HFFc6 (cell line): Measurements from ENCODE around the gene FLOT1. TPM values are rescaled to one million over a fixed set of nuclear protein-coding genes. Genes with fewer than 3 reads are reported as not detected.
"Not testable (repeated sequence)": the region's sequence is repeated elsewhere in the genome, so short reads cannot be mapped to it uniquely, and the experiment has no call there.

ENCODE experiments used
- DNase-seq: peaks from one replicate; pipeline ENCODE4 v3.0.0-alpha.2; 2018
- H3K27ac Mint-ChIP-seq: 2 replicates; pipeline ENCODE4 v1.8.0; 2020; ENCODE audit warnings: mild to moderate bottlenecking, mixed read lengths
- H3K27me3 Mint-ChIP-seq: 2 replicates; pipeline ENCODE4 v1.8.0; 2021; ENCODE audit warnings: mild to moderate bottlenecking, moderate library complexity, mixed read lengths; ENCODE audit not compliant: insufficient read depth
- H3K36me3 Mint-ChIP-seq: 2 replicates; pipeline ENCODE4 v1.8.0; 2021; ENCODE audit warnings: low read depth, mixed read lengths
- H3K4me1 Mint-ChIP-seq: 2 replicates; pipeline ENCODE4 v1.8.0; 2020; ENCODE audit warnings: low read depth, mixed read lengths
- H3K4me3 Mint-ChIP-seq: 2 replicates; pipeline ENCODE4 v1.8.0; 2020; ENCODE audit warnings: mild to moderate bottlenecking, moderate library complexity, mixed read lengths
- H3K9me3 Mint-ChIP-seq: 2 replicates; pipeline ENCODE4 v1.8.0; 2020; ENCODE audit warnings: mild to moderate bottlenecking, mixed read lengths
- total RNA-seq, 6 experiments: library from RNA; stranded (reverse); fragmentation: NEBNext Ultra II Directional; extraction: Animal tissue kit (Norgen Biotek cat#: 25700); gene quantifications; 2 replicates in 1 of 6; 3 replicates in 5 of 6; pipeline ENCODE4 v1.2.3, GENCODE V29; 2021
- TF ChIP-seq, protein P1 (sequence below): fragments of 200-600 bp; sonication (generic); IDR thresholded peaks from 2 replicates; pipeline ENCODE4 v1.5.0; 2021; ENCODE audit warnings: antibody characterized with exemption, mild to moderate bottlenecking

FLOT1 gene
- total RNA-seq, 6 experiments from 2014 or later: 218 to 286 (median 236) TPM

DNA sequence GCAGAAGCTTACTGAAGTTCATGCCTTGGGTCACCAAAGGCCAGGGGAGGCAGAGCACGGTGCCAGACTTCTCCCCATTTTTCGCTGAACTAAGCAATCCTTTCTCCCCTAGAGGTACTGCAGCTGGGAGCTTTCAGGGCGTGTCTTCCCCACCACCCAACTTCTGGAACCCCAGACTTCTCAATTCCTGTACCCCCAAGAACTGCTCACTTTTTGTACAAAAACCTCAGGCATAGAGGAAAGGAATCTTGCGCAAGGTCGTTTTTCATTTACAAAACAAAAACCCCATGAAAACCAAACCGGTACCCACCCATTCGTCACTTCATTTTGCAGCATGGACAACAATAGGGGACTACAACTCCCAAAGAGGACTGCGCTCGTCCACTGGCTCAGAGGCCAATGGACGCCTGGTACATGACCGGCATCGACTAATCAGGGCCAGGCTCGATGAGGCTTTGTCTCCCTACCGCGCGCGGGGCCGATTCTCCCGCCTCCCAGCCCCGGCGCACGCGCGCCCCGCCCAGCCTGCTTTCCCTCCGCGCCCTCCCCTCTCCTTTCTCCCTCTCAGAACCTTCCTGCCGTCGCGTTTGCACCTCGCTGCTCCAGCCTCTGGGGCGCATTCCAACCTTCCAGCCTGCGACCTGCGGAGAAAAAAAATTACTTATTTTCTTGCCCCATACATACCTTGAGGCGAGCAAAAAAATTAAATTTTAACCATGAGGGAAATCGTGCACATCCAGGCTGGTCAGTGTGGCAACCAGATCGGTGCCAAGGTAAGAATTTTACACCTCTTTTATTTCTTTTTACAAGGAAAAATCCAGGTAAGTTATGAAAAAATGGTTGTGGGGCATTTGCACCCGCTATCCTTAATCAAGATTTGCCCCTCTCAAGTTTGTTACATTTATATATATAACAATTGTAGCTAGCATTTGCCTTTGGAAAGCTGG lies 22.4 kb downstream of the FLOT1 start, which contains the start of gene TUBB:
Gene TUBB (plus strand): TSS at position 562 of the 947 bp plus-strand sequence. CDS start 155 bp downstream, at position 717.
- TF ChIP-seq, protein P1, sequence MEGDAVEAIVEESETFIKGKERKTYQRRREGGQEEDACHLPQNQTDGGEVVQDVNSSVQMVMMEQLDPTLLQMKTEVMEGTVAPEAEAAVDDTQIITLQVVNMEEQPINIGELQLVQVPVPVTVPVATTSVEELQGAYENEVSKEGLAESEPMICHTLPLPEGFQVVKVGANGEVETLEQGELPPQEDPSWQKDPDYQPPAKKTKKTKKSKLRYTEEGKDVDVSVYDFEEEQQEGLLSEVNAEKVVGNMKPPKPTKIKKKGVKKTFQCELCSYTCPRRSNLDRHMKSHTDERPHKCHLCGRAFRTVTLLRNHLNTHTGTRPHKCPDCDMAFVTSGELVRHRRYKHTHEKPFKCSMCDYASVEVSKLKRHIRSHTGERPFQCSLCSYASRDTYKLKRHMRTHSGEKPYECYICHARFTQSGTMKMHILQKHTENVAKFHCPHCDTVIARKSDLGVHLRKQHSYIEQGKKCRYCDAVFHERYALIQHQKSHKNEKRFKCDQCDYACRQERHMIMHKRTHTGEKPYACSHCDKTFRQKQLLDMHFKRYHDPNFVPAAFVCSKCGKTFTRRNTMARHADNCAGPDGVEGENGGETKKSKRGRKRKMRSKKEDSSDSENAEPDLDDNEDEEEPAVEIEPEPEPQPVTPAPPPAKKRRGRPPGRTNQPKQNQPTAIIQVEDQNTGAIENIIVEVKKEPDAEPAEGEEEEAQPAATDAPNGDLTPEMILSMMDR: no peak
- DNase-seq: peak; percentile 98
- Mint-ChIP-seq H3K4me3 (peak within 1 kb of the TSS; percentile 89), H3K9me3 (no peaks in the 10 kb centered on the region), H3K4me1 (peaks cover 64% of the 10 kb centered on the region), H3K36me3 (peaks cover 70% of the 10 kb centered on the region), H3K27ac (peak within 1 kb of the TSS; percentile 91), H3K27me3 (peaks cover 20% of the 10 kb centered on the region)

DNA sequence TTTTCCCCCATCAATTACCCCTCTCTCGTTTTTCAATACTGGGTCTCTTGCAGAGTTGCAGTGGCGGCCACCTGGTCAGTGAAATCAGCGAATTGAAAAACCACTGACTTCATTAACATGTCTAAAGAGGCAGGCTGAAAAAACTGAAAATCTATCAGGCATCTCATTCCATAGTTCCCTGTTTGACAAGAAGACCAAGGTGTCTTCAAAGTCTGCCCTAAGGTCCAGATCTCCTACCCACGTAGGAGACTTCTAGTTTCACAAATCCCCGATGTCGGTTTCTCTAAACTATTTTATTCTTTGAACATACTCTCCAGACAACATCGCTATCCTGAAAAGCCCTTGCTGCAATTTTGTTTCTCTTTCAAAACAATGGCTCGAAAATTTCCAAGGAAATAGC lies 23.1 kb downstream of the FLOT1 start:
- peak overlapping the region; percentile 89 for H3K4me3 Mint-ChIP-seq
- DNase-seq: no peak
- TF ChIP-seq, protein P1: no peak
- H3K27me3 Mint-ChIP-seq: peaks cover 16% of the 10 kb centered on the region
- H3K4me1 Mint-ChIP-seq: peaks cover 57% of the 10 kb centered on the region
- H3K36me3 Mint-ChIP-seq: peaks cover 68% of the 10 kb centered on the region
- no peaks in the 10 kb centered on the region for H3K9me3 Mint-ChIP-seq
- H3K27ac Mint-ChIP-seq: peak overlapping the region; percentile 91

DNA sequence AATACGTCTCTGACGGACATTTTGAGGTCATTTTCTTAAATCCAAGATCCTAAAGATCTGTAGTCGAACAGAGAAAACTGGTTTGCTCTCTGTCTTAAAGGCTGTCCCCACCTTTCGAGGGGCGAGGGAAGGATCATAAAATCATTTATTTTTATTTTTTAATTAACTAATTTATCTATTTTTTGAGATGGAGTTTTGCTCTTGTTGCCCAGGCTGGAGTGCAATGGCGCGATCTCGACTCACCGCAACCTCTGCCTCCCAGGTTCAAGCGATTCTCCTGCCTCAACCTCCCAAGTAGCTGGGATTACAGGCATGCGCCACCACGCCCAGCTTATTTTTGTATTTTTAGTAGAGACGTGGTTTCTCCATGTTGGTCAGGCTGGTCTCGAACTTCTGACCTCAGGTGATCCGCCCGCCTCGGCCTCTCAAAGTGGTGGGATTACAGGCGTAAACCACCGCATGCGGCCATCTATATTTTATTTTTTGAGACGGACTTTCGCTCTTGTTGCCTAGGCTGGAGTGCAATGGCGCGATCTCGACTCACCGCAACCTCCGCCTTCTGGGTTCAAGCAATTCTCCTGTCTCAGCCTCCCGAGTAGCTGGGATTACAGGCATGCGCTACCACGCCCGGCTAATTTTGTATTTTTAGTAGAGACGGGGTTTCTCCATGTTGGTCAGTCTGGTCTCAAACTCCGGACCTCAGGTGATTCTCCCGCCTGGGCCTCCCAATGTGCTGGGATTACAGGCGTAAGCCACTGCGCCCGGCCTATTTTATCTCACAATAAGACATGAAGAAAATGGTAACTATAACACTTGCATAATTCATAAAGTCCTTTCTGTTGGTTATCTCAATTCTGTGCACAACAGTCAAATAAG lies 24.4 kb downstream of the FLOT1 start:
- Mint-ChIP-seq H3K36me3 (peaks cover 64% of the 10 kb centered on the region), H3K4me1 (peaks cover 44% of the 10 kb centered on the region), H3K27ac (peak overlapping the region; percentile 99), H3K4me3 (peak overlapping the region; percentile 99)
- H3K27me3 Mint-ChIP-seq, H3K9me3 Mint-ChIP-seq, DNase-seq: not testable (repeated sequence)
- TF ChIP-seq, protein P1: peak; percentile 30; the same call in 1 of the 2 replicates

DNA sequence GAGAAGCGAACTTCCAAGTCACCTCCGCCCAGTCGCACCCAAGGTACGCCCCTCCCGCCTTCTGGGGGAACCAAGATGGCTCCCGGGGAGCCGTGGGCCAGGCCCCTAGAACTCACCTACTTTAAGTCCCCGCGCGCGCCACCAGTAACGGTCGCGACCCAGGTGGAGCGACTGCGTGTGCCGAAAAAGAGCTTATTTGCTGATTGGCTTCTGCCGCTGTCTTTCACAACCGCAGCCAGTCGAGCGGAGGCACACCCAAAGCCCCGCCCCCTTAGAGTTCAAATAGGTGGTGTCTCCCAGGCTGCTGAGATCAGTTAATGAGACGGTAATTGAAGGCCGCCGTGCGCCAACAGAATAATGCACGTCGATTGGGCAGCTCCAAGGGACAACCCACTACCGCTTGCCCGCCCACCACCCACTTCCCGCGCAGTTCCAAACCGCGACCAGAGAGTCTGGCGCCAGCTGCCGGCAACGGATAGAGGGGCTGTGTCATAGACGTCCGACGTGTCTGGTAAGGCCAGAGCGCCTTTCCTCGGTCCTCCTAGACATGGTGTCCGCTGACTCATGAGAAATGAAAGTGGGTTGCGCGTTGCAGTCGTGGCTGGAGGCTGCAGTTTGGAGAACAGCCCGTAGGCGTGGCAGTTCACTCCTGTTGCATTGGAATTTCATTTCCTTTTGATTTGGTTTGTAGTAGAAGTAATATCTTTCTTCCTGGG lies 25.2 kb downstream of the FLOT1 start, which contains the start of gene MDC1:
Gene MDC1 (minus strand): TSS at position 153 of the 716 bp plus-strand sequence. CDS start 2,106 bp downstream, outside the sequence.
- H3K27me3 Mint-ChIP-seq: peaks cover 2% of the 10 kb centered on the region
- TF ChIP-seq, protein P1: peak; percentile 70
- no peaks in the 10 kb centered on the region for H3K9me3 Mint-ChIP-seq
- peak within 1 kb of the TSS; percentile 99 for H3K4me3 Mint-ChIP-seq
- H3K4me1 Mint-ChIP-seq: peaks cover 36% of the 10 kb centered on the region
- DNase-seq: peak; percentile 100
- H3K27ac Mint-ChIP-seq: peak within 1 kb of the TSS; percentile 100
- peaks cover 64% of the 10 kb centered on the region for H3K36me3 Mint-ChIP-seq

DNA sequence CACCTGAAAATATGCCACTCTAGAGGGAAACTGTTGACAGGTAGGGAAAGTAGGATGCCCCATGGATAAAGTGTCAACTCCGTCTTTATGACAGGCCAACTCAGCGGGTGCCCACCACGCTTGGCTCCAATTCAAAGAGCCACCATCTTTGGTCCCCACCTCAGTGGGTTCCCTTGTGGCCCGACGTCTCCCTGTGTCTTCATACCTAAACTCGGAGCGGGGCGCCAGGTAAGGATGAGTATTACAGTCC lies 25.7 kb downstream of the FLOT1 start:
- Mint-ChIP-seq H3K27me3 (peaks cover 2% of the 10 kb centered on the region), H3K4me1 (peaks cover 36% of the 10 kb centered on the region), H3K36me3 (peaks cover 62% of the 10 kb centered on the region), H3K9me3 (no peaks in the 10 kb centered on the region), H3K27ac (peak overlapping the region; percentile 100), H3K4me3 (peak overlapping the region; percentile 99)
- no peak for DNase-seq
- TF ChIP-seq, protein P1: no peak
